Sigmoid colon (tissue), 7 donors: Measurements from ENCODE around the gene ADGRE2. TPM values are rescaled to one million over a fixed set of nuclear protein-coding genes. Genes with fewer than 3 reads are reported as not detected.
"Not testable (repeated sequence)": the region's sequence is repeated elsewhere in the genome, so short reads cannot be mapped to it uniquely, and the experiment has no call there.

Source experiments
- DNase-seq: peaks from one replicate; pipeline ENCODE4 v3.0.0-alpha.2; 2019
- H3K27ac ChIP-seq, 4 donors: fragments of 200-600 bp; sonication (generic); one replicate each; pipeline ENCODE4 v1.5.1; 2016 to 2019; ENCODE audit warnings: mild to moderate bottlenecking in 1 of 4
- H3K27me3 ChIP-seq, 3 donors: fragments of 200-600 bp; sonication (generic); one replicate each; pipeline ENCODE4 v1.5.1; 2019; ENCODE audit warnings: mild to moderate bottlenecking in 1 of 3
- H3K36me3 ChIP-seq, 4 donors: fragments of 200-600 bp; sonication (generic); one replicate each; pipeline ENCODE4 v1.5.1; 2016 to 2019
- H3K4me1 ChIP-seq, 4 donors: fragments of 200-600 bp; sonication (generic); one replicate each; pipeline ENCODE4 v1.5.1; 2017 to 2019
- H3K4me3 ChIP-seq, 4 donors: fragments of 200-600 bp; sonication (generic); one replicate each; pipeline ENCODE4 v1.5.1; 2017 to 2019; ENCODE audit warnings: mild to moderate bottlenecking in 2 of 4, moderate library complexity in 1 of 4
- H3K9me3 ChIP-seq, 4 donors: fragments of 200-600 bp in 3 of 4; sonication (generic) in 3 of 4; one replicate each; pipeline versions ENCODE4 v1.5.1 to v1.6.1; 2013 to 2019
- EP300 ChIP-seq, 4 donors: sonication (generic); formaldehyde crosslinking; IDR thresholded peaks; one replicate each; pipeline ENCODE4 v1.6.1; 2017; ENCODE audit warnings: antibody characterized with exemption in 4 of 4
- POLR2A ChIP-seq, 2 donors: fragments of 450-650 bp; IDR thresholded peaks; one replicate each; pipeline ENCODE4 v1.6.1; 2016; ENCODE audit warnings: antibody characterized with exemption in 2 of 2, mild to moderate bottlenecking in 2 of 2, moderate library complexity in 2 of 2
- POLR2AphosphoS5 ChIP-seq, 4 donors: sonication (generic); formaldehyde crosslinking; IDR thresholded peaks; one replicate each; pipeline ENCODE4 v1.6.1; 2017; ENCODE audit warnings: antibody characterized with exemption in 4 of 4
- WGBS, 2 donors: extraction: QIAGEN DNeasy Blood & Tissue Kit; methylation state at CpG; one replicate each; pipeline ENCODE4 v1.1.7; 2013; 5-methylcytosine and 5-hydroxymethylcytosine counted together
- intact Hi-C: fragments of 100-400 bp; cut with DNase I; formaldehyde crosslinking; loops from one replicate; pipeline ENCODE4 v1.15.1; 2023
- polyA plus RNA-seq, 3 donors: library from polyadenylated mRNA; stranded (reverse); fragments of 200-250 nt; gene quantifications; one replicate each; pipeline ENCODE4 v1.2.3, GENCODE V29; 2013
- total RNA-seq, 4 donors: library from RNA; depleted of rRNA; stranded (reverse); fragments of >200 nt; gene quantifications; one replicate each; pipeline ENCODE4 v1.1.0, GENCODE V29; 2016
- TF ChIP-seq, protein P1 (sequence below), 4 experiments: fragments of 450-650 bp in 3 of 4; fragments of 200-600 bp in 1 of 4; IDR thresholded peaks; one replicate each; pipeline ENCODE4 v1.5.1; 2016 to 2019; ENCODE audit warnings: antibody characterized with exemption in 4 of 4, mild to moderate bottlenecking in 3 of 4, moderate library complexity in 2 of 4
- donor health status: healthy with polysubstance abuse.
- donor health status: Bipolar disorder and iron deficiency.
- donor health status: healthy.

Gene ADGRE2
- total and polyA plus RNA-seq, 7 donors, result 0.49 to 3.6 (median 1.8) TPM

DNA sequence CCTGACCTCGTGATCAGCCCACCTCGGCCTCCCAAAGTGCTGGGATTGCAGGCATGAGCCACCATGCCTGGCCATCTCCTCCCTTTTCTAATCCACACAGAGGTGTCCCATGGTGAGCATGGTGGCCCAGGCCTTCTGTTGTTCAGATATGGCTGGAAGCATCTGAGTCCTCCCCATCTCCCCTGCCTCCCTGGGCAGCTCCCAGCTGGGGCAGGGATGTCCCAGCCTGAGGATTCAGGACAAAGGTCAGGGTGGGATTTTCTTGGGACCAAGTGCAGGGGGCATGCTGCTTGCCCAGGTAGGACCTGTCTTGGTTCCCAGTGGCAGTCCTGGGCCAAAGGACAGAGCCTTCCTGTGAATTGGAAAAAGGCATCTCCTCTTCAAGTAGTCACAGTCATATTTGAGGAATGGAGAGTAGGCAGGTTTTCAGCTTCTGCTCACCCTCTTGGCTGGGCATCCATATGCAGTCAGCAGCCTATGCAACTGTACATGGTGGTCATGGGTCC is 10.8 kb downstream of the ADGRE2 start:
- 77 to 89% methylated on average over 2 of the region's 2 CpGs for WGBS, 2 donors
- H3K36me3 ChIP-seq, result no peaks in the 10 kb centered on the region
- no peaks in the 10 kb centered on the region for H3K9me3 ChIP-seq
- peak; percentile 18 for DNase-seq
- TF ChIP-seq EP300 (IDR thresholded peaks at IDR 0.05) (no peak), POLR2AphosphoS5 (IDR thresholded peaks at IDR 0.05) (no peak), POLR2A (IDR thresholded peaks at IDR 0.05) (no peak)
- TF ChIP-seq, protein P1, sequence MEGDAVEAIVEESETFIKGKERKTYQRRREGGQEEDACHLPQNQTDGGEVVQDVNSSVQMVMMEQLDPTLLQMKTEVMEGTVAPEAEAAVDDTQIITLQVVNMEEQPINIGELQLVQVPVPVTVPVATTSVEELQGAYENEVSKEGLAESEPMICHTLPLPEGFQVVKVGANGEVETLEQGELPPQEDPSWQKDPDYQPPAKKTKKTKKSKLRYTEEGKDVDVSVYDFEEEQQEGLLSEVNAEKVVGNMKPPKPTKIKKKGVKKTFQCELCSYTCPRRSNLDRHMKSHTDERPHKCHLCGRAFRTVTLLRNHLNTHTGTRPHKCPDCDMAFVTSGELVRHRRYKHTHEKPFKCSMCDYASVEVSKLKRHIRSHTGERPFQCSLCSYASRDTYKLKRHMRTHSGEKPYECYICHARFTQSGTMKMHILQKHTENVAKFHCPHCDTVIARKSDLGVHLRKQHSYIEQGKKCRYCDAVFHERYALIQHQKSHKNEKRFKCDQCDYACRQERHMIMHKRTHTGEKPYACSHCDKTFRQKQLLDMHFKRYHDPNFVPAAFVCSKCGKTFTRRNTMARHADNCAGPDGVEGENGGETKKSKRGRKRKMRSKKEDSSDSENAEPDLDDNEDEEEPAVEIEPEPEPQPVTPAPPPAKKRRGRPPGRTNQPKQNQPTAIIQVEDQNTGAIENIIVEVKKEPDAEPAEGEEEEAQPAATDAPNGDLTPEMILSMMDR (IDR thresholded peaks at IDR 0.05), result no peak
- no peak overlapping the region for H3K27ac ChIP-seq
- intact Hi-C loops, result no loop called here
- peaks cover 0 to 12% (median 0%) of the 10 kb centered on the region in 3 donors for H3K27me3 ChIP-seq
- H3K4me1 ChIP-seq, result no peaks in the 10 kb centered on the region
- H3K4me3 ChIP-seq, result no peak overlapping the region

DNA sequence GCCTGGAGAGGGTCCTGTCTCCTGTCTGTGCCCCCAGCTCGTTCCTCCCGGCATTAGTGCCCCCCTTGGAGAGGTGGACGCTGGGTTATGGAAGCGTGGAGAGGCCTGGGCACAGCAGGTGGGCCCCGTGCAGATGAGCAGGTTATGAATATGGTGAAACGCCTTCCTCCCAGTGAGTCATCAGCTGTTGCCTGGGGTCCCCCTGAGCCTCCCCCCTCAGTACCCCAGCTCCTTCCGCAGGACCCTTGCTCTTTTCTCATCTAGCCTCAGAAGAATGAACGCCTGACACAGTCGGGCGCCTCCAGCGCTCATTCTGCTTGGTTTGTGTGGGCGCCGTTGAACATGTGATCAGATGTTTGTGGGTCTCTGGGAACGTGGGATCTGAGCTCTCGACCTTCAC is 12.5 kb downstream of the ADGRE2 start:
- H3K36me3 ChIP-seq, H3K4me1 ChIP-seq, intact Hi-C loops, H3K9me3 ChIP-seq, H3K27ac ChIP-seq, H3K27me3 ChIP-seq, H3K4me3 ChIP-seq: not testable (repeated sequence)
- DNase-seq, result peak; percentile 10
- 78 to 89% methylated on average over 15 of the region's 15 CpGs for WGBS, 2 donors

DNA sequence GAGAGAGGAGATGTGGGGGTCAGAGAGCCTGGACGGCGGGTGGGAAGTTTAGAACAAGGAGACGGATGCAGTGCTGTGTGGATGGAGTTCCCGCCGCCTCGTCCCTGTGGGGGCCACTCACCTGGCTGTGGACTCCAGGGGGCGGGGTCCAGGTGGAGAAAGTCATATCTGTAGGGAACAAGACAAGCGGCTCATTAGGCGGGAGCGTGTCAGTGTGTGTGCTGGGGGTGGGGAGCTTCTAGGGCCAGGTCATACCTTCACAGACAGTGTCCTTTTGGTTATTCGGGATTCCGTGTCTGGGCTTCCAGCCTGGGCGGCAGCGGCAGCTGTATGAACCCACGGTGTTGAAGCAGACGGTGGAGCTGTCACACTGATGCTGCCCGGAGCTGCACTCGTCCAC is 13.0 kb downstream of the ADGRE2 start:
- H3K27me3 ChIP-seq, H3K36me3 ChIP-seq, H3K4me1 ChIP-seq, intact Hi-C loops, H3K4me3 ChIP-seq, H3K9me3 ChIP-seq, H3K27ac ChIP-seq: not testable (repeated sequence)
- DNase-seq, result peak; percentile 12
- WGBS, 2 donors, result 88 to 94% methylated on average over 8 of the region's 18 CpGs

DNA sequence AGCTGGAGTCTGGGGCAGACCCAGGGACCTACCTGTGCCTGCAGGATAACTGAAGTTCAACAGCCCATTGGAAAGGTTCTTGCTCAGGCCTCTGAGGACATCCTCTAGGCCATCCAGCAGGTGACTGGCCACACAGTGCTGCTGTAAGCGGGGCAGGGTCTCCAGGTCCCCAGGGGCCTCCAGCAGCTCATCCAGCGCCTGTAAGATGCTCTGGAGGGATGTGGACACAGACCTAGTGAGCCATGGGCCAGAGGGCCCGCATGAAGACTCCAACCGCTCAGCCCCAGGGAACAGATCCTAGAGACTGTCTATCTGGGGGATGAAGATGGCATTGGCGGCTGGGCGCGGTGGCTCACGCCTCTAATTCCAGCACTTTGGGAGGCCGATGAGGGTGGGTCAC is 14.0 kb downstream of the ADGRE2 start:
- H3K4me3 ChIP-seq, result no peak overlapping the region
- intact Hi-C loops, result no loop called here
- H3K4me1 ChIP-seq, result no peaks in the 10 kb centered on the region
- no peaks in the 10 kb centered on the region for H3K36me3 ChIP-seq
- no peaks in the 10 kb centered on the region for H3K9me3 ChIP-seq
- TF ChIP-seq POLR2A (IDR thresholded peaks at IDR 0.05), result no peak
- no peak for TF ChIP-seq EP300 (IDR thresholded peaks at IDR 0.05)
- no peak for TF ChIP-seq POLR2AphosphoS5 (IDR thresholded peaks at IDR 0.05)
- TF ChIP-seq, protein P1 (IDR thresholded peaks at IDR 0.05), result no peak
- WGBS, 2 donors, result 90 to 93% methylated on average over 9 of the region's 9 CpGs
- peak; percentile 36 for DNase-seq
- H3K27me3 ChIP-seq, result peaks cover 0 to 9% (median 0%) of the 10 kb centered on the region in 3 donors
- no peak overlapping the region for H3K27ac ChIP-seq

DNA sequence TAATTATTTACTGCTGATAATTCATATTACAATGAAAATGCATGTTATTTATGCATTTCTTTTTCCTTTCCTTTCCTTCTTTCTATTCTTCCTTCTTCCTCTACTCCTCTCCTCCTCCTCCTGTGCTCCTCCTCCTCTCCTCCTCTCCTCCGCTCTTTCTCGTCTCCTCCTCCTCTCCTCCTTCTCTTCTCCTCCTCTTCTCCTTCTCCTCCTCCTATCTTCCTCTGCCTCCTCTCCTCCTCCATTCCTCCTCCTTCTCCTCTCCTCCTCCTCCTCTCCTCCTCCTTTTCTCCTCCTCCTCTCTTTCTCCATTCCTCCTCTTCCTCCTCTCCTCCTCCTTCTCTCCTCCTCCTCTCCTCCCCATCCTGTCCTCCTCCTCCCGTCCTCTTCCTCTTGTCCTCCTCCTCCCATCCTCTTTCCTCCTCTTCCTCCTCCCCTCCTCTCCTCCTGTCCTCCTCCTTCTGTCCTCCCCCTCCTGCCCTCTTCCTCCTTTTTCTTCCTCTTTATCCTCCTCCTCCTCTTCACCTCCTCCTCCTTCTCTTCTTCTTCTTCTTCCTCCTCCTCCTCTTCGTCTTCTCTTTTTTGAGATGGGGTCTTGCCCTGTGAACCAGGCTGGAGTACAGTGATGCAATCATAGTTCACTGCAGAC is 14.7 kb downstream of the ADGRE2 start:
- Histone ChIP-seq H3K4me1 (no peaks in the 10 kb centered on the region), H3K27ac (no peak overlapping the region), H3K36me3 (no peaks in the 10 kb centered on the region), H3K27me3 (peaks cover 0 to 9% (median 0%) of the 10 kb centered on the region in 3 donors), H3K9me3 (no peaks in the 10 kb centered on the region), H3K4me3 (no peak overlapping the region)
- DNase-seq, result peak; percentile 21
- TF ChIP-seq, protein P1 (IDR thresholded peaks at IDR 0.05), result no peak
- TF ChIP-seq POLR2AphosphoS5 (IDR thresholded peaks at IDR 0.05) (no peak), EP300 (IDR thresholded peaks at IDR 0.05) (no peak), POLR2A (IDR thresholded peaks at IDR 0.05) (no peak)
- intact Hi-C loops, result no loop called here
- 60 to 75% methylated on average over 4 of the region's 4 CpGs for WGBS, 2 donors

DNA sequence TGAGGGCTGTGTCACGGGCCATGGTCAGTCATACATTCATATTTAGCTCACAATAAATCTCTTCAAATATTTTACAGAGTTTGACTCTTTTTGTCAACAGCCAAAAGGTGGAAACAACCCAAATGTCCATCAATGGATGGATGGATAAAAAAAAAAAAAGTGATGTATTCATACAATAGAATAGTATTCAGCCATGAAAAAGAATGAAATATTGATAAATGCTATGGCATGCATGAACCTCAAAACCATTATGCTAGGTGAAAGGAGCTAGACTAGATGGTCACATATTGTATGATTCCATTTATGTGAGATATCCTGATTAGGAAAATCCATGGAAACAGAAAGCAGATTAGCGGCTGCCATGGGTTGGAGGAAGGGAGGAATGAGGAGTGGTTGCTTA is 16.2 kb downstream of the ADGRE2 start:
- 81 to 86% methylated on average over 2 of the region's 2 CpGs for WGBS, 2 donors
- H3K9me3 ChIP-seq, result no peaks in the 10 kb centered on the region
- intact Hi-C loops, result no loop called here
- TF ChIP-seq POLR2AphosphoS5 (IDR thresholded peaks at IDR 0.05) (no peak), EP300 (IDR thresholded peaks at IDR 0.05) (no peak), POLR2A (IDR thresholded peaks at IDR 0.05) (no peak)
- TF ChIP-seq, protein P1 (IDR thresholded peaks at IDR 0.05), result no peak
- H3K36me3 ChIP-seq, result no peaks in the 10 kb centered on the region
- peaks cover 0 to 9% (median 0%) of the 10 kb centered on the region in 3 donors for H3K27me3 ChIP-seq
- DNase-seq, result peak; percentile 8
- no peaks in the 10 kb centered on the region for H3K4me1 ChIP-seq
- no peak overlapping the region for H3K4me3 ChIP-seq
- H3K27ac ChIP-seq, result no peak overlapping the region
